Suprapubic skin (tissue), 3 donors: ENCODE data around the gene FTH1.

Experiments used
- EP300 ChIP-seq: sonication (generic); formaldehyde crosslinking; IDR thresholded peaks from one replicate; pipeline ENCODE4 v1.6.1; 2017; ENCODE audit warnings: antibody characterized with exemption
- POLR2A ChIP-seq, 2 donors: fragments of 450-650 bp; IDR thresholded peaks; one replicate each; pipeline ENCODE4 v1.6.1; 2017; ENCODE audit warnings: antibody characterized with exemption in 2 of 2, mild to moderate bottlenecking in 2 of 2, moderate library complexity in 2 of 2
- TF ChIP-seq, protein P1 (sequence below), 2 donors: fragments of 200-600 bp in 1 of 2; fragments of 450-650 bp in 1 of 2; sonication (generic) in 1 of 2; IDR thresholded peaks; one replicate each; pipeline ENCODE4 v1.5.1; 2016 to 2019; ENCODE audit warnings: antibody characterized with exemption in 2 of 2, mild to moderate bottlenecking in 1 of 2, moderate library complexity in 1 of 2

GRCh38 chr11:61930933-61931332, 36.5 kb downstream of the FTH1 start:
- TF ChIP-seq, protein P1, sequence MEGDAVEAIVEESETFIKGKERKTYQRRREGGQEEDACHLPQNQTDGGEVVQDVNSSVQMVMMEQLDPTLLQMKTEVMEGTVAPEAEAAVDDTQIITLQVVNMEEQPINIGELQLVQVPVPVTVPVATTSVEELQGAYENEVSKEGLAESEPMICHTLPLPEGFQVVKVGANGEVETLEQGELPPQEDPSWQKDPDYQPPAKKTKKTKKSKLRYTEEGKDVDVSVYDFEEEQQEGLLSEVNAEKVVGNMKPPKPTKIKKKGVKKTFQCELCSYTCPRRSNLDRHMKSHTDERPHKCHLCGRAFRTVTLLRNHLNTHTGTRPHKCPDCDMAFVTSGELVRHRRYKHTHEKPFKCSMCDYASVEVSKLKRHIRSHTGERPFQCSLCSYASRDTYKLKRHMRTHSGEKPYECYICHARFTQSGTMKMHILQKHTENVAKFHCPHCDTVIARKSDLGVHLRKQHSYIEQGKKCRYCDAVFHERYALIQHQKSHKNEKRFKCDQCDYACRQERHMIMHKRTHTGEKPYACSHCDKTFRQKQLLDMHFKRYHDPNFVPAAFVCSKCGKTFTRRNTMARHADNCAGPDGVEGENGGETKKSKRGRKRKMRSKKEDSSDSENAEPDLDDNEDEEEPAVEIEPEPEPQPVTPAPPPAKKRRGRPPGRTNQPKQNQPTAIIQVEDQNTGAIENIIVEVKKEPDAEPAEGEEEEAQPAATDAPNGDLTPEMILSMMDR (IDR thresholded peaks at IDR 0.05), result no peak
- TF ChIP-seq EP300 (no peak), POLR2A (IDR thresholded peaks at IDR 0.05) (no peak)
